Measurements from ENCODE around the gene ABCA13. TPM values are rescaled to one million over a fixed set of nuclear protein-coding genes. Genes with fewer than 3 reads are reported as not detected.

Gene ABCA13
- total and polyA plus RNA-seq, 8 donors: under 0.01 to 1.5 (median 0.32) TPM

DNA sequence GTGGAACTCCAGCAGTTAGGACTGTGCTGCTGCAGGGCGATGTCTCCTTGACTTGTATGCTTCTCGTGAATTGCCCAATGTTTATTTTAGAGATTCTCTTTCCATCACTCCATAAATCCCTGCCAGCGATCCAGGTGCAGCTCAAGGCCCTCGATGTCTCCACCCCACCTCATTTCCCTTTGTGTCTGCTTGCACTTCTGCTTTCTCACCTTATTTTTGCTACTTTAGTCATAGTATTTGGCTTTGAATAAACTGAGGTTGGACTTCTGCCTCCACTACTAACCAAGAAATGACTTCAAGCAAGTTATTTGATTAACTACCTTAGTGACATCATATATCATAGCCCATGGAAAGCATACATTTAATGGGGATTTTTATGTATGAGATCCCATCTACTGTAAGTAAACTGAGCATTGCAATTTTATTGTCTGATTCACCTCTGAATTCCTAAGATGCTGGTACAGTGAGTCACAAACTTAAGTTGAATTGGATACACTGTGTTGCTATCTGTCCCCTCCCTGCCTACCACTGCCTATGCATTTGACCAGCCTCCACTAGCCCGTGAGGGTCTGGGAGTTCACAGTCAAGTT is 255.8 kb downstream of the ABCA13 start:
- no peak overlapping the region for H3K4me3 ChIP-seq
- DNase-seq (no peak), FAIRE-seq (no peak), ATAC-seq (no peak)
- no peak overlapping the region for H3K27ac ChIP-seq
- H3K36me3 ChIP-seq: no peaks in the 10 kb centered on the region
- TF ChIP-seq, protein P1, sequence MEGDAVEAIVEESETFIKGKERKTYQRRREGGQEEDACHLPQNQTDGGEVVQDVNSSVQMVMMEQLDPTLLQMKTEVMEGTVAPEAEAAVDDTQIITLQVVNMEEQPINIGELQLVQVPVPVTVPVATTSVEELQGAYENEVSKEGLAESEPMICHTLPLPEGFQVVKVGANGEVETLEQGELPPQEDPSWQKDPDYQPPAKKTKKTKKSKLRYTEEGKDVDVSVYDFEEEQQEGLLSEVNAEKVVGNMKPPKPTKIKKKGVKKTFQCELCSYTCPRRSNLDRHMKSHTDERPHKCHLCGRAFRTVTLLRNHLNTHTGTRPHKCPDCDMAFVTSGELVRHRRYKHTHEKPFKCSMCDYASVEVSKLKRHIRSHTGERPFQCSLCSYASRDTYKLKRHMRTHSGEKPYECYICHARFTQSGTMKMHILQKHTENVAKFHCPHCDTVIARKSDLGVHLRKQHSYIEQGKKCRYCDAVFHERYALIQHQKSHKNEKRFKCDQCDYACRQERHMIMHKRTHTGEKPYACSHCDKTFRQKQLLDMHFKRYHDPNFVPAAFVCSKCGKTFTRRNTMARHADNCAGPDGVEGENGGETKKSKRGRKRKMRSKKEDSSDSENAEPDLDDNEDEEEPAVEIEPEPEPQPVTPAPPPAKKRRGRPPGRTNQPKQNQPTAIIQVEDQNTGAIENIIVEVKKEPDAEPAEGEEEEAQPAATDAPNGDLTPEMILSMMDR (IDR thresholded peaks at IDR 0.05): no peak
- no peaks in the 10 kb centered on the region for H3K27me3 ChIP-seq
- intact Hi-C loops (cut with DNase I): no loop called here
- H3K9me3 ChIP-seq: no peaks in the 10 kb centered on the region
- 50 to 55% methylated on average over 5 of the region's 5 CpGs for WGBS, 2 donors
- no peaks in the 10 kb centered on the region for H3K4me1 ChIP-seq

DNA sequence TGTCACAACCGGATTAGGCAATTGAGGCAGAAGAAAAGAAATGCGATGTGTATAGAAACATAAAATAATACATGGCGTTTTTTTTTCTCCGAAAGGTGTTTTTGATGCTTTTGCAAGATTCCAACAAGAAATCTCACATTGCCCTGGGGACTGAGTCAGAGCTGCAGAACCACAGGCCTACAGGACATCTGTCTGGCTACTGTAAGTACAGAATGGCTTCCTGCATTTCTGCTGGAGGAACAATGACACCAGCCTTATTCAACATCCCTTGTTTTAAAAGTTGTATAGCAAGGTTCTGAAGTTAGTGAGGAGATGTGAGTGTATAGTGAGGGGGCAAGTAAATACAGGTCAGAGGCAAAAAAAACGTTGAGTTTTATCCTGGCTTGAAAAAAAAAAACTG is 256.4 kb downstream of the ABCA13 start:
- TF ChIP-seq, protein P1 (IDR thresholded peaks at IDR 0.05): no peak
- intact Hi-C loops (cut with DNase I): no loop called here
- ATAC-seq: no peak
- no peak overlapping the region for H3K4me3 ChIP-seq
- no peaks in the 10 kb centered on the region for H3K9me3 ChIP-seq
- no peaks in the 10 kb centered on the region for H3K27me3 ChIP-seq
- FAIRE-seq: no peak
- H3K36me3 ChIP-seq: no peaks in the 10 kb centered on the region
- no peaks in the 10 kb centered on the region for H3K4me1 ChIP-seq
- DNase-seq: no peak
- WGBS, 2 donors: 64 to 70% methylated on average over 5 of the region's 5 CpGs
- no peak overlapping the region for H3K27ac ChIP-seq

DNA sequence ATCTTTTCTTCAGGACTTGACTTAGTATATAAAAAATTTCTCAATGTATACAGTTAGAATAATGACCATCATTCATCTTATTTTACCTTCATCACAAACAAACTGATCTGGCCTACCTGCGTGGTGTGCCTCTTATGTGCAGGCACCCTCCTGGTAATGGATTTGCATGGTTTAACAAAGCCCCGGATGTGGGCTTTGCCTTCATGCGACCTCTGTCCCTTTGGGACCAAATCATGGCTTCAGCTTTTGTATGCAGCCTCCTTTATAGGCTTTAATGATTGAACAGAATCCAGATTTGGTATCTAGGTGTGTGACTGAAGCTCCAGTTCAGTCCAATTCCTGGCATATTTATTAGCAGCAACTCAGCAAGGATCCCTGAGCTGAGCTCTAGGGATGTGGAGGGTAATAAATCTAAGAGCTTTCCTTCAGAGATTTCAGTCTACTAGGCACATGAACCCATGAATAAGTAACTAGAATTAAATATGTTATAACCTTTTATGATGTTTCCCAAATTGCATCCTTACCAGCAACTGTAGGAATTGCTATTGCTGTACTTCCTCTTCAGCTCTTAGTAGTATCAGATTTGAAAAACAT is 256.9 kb downstream of the ABCA13 start:
- Histone ChIP-seq H3K4me3 (no peak overlapping the region), H3K36me3 (no peaks in the 10 kb centered on the region), H3K4me1 (no peaks in the 10 kb centered on the region), H3K27ac (no peak overlapping the region), H3K9me3 (no peaks in the 10 kb centered on the region), H3K27me3 (no peaks in the 10 kb centered on the region)
- TF ChIP-seq, protein P1 (IDR thresholded peaks at IDR 0.05): no peak
- no peak for FAIRE-seq
- DNase-seq: no peak
- WGBS, 2 donors: 38 to 51% methylated on average over 3 of the region's 3 CpGs
- intact Hi-C loops (cut with DNase I): no loop called here
- no peak for ATAC-seq

DNA sequence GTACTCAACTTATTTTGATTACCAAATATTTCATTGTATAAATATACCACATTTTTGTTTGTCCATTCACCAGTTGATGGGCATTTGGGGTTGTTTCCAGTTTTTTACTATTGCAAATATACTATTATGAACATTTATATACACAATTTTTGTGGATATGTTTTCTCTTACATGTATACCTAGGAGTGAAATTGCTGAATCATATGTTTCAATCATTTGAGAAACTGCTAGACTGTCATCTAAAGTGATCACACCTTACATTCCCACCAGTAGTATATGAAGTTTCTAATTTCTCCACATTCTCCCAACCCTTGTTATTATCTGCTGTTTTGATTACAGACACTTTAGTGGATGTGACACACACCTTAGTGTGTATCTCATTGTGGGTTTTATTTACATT is 257.9 kb downstream of the ABCA13 start:
- TF ChIP-seq, protein P1 (IDR thresholded peaks at IDR 0.05): no peak
- Histone ChIP-seq H3K36me3 (no peaks in the 10 kb centered on the region), H3K9me3 (no peaks in the 10 kb centered on the region), H3K27me3 (no peaks in the 10 kb centered on the region), H3K27ac (no peak overlapping the region), H3K4me3 (no peak overlapping the region), H3K4me1 (no peaks in the 10 kb centered on the region)
- intact Hi-C loops (cut with DNase I): no loop called here
- DNase-seq (no peak), ATAC-seq (no peak), FAIRE-seq (no peak)

DNA sequence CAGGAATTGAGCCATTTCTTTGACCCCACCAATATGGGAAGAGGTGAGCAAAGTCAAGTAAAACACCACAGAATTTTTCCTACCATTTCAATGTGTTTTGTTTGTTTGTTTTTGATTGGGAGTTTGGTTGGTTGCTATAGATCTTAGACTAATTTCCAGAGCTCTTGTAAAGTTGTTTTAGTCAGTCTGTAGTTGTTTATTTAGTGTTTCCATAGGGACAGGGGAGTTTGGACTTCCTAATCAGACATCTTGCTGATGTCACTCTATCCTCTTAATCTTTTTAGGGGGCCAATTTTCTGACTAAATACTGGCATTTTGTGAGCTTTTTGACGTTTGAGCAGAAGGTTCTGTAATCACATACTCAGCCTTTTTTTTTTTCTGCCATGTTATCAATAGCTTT is 266.9 kb downstream of the ABCA13 start:
- Histone ChIP-seq H3K36me3 (no peaks in the 10 kb centered on the region), H3K4me1 (no peaks in the 10 kb centered on the region), H3K27me3 (no peaks in the 10 kb centered on the region), H3K27ac (no peak overlapping the region), H3K9me3 (no peaks in the 10 kb centered on the region), H3K4me3 (no peak overlapping the region)
- DNase-seq (no peak), ATAC-seq (no peak), FAIRE-seq (no peak)
- TF ChIP-seq, protein P1 (IDR thresholded peaks at IDR 0.05): no peak
- WGBS, 2 donors: 5 to 7% methylated on average over 1 of the region's 1 CpG
- intact Hi-C loops (cut with DNase I): no loop called here

All from pancreas (tissue), 10 donors.